Thyroid gland (tissue), 4 donors: ENCODE results near the gene ATF7.

Source experiments
- CTCF ChIP-seq, 6 experiments: fragments of 200-600 bp in 3 of 6; fragments of 450-650 bp in 3 of 6; sonication (generic) in 3 of 6; IDR thresholded peaks; one replicate each; pipeline ENCODE4 v1.5.1; 2016 to 2019; ENCODE audit warnings: antibody characterized with exemption in 6 of 6, mild to moderate bottlenecking in 2 of 6, inconsistent platforms in 1 of 6, moderate library complexity in 1 of 6
- POLR2A ChIP-seq, 2 donors: fragments of 450-650 bp; IDR thresholded peaks; one replicate each; pipeline ENCODE4 v1.6.1; 2017; ENCODE audit warnings: antibody characterized with exemption in 2 of 2, mild to moderate bottlenecking in 2 of 2, moderate library complexity in 1 of 2

GRCh38 chr12:53483979-53484377, 142.2 kb downstream of the ATF7 start:
- no peak for TF ChIP-seq CTCF (IDR thresholded peaks at IDR 0.05)
- TF ChIP-seq POLR2A (IDR thresholded peaks at IDR 0.05): no peak
